Adrenal gland (tissue), 12 donors: ENCODE results near the gene GARS1. TPM values are rescaled to one million over a fixed set of nuclear protein-coding genes. Genes with fewer than 3 reads are reported as not detected.
"Not testable (repeated sequence)": the region's sequence is repeated elsewhere in the genome, so short reads cannot be mapped to it uniquely, and the experiment has no call there.

Experiments used
- DNase-seq, 7 donors: peaks; one replicate each; pipeline ENCODE4 v3.0.0-alpha.2; 2019 to 2020
- H3K27ac ChIP-seq, 5 donors: fragments of 200-600 bp; sonication (generic) in 4 of 5; 1 replicate in 3 of 5; 2 replicates in 2 of 5; pipeline versions ENCODE4 v1.5.1 to v1.8.0; 2016 to 2020; ENCODE audit warnings: mild to moderate bottlenecking in 1 of 5
- H3K27me3 ChIP-seq: fragments of 200-600 bp; 2 replicates; pipeline ENCODE4 v1.8.0; 2021
- H3K36me3 ChIP-seq, 2 donors: fragments of 200-600 bp; replicated peaks in 1 of 2; 1 replicate in 1 of 2; 2 replicates in 1 of 2; pipeline versions ENCODE4 v1.5.1 to v1.8.0; 2018 to 2022
- H3K4me1 ChIP-seq, 2 donors: fragments of 200-600 bp; replicated peaks in 1 of 2; 1 replicate in 1 of 2; 2 replicates in 1 of 2; pipeline versions ENCODE4 v1.5.1 to v1.8.0; 2018 to 2021
- H3K4me3 ChIP-seq, 4 donors: fragments of 200-600 bp; sonication (generic) in 3 of 4; one replicate each; pipeline ENCODE4 v1.5.1; 2016 to 2018
- H3K9me3 ChIP-seq, 3 donors: fragments of 200-600 bp; sonication (generic) in 1 of 3; replicated peaks in 1 of 3; 1 replicate in 2 of 3; 2 replicates in 1 of 3; pipeline versions ENCODE4 v1.5.1 to v1.8.0; 2016 to 2021
- CTCF ChIP-seq, 6 experiments: fragments of 450-650 bp in 4 of 6; fragments of 200-600 bp in 2 of 6; sonication (generic) in 1 of 6; IDR thresholded peaks; 1 replicate in 5 of 6; 2 replicates in 1 of 6; pipeline versions ENCODE4 v1.5.1 to v1.8.0; 2016 to 2021; ENCODE audit warnings: antibody characterized with exemption in 6 of 6, mild to moderate bottlenecking in 2 of 6, moderate library complexity in 1 of 6
- POLR2A ChIP-seq, 2 donors: fragments of 450-650 bp; IDR thresholded peaks; one replicate each; pipeline ENCODE4 v1.6.1; 2017; ENCODE audit warnings: antibody characterized with exemption in 2 of 2, mild to moderate bottlenecking in 2 of 2, moderate library complexity in 1 of 2
- WGBS, 4 donors: extraction: QIAGEN DNeasy Blood & Tissue Kit in 2 of 4; methylation state at CpG; one replicate each; pipeline versions ENCODE4 v1.1.5 to v1.1.7; 2013 to 2017; 5-methylcytosine and 5-hydroxymethylcytosine counted together
- intact Hi-C, 2 donors: fragments of 100-400 bp; cut with DNase I; formaldehyde crosslinking; loops; one replicate each; pipeline versions ENCODE4 v1.14.1 to v1.15.0; 2022 to 2023
- polyA plus RNA-seq, 3 donors: library from polyadenylated mRNA; stranded (reverse); fragments of 200-250 nt in 2 of 3; fragments of 350-450 nt in 1 of 3; fragmentation: Illumina TruSeq in 1 of 3; extraction: RNeasy Lipid Tissue Mini Kit (QIAGEN cat#74804) in 1 of 3; gene quantifications; one replicate each; pipeline ENCODE4 v1.2.3, GENCODE V29; 2013 to 2014
- total RNA-seq, 9 donors: library from RNA; depleted of rRNA in 4 of 9; stranded (reverse); fragments of >200 nt in 4 of 9; fragments of 120-200 nt in 1 of 9; fragmentation: NEBNext Ultra II Directional in 1 of 9; extraction: Animal tissue kit (Norgen Biotek cat#: 25700) in 1 of 9; gene quantifications; one replicate each; pipeline versions ENCODE4 v1.1.0 to v1.2.4, GENCODE V29; 2013 to 2023
- donor health status: healthy with polysubstance abuse.
- donor health status: Bipolar disorder and iron deficiency.
- donor health status: DM: yes; HTN: yes; CAD: no.
- donor health status: DM: no; HTN: no; CAD: no.
- donor health status: DM: no; HTN: no; CAD: no.
- donor health status: DM: yes; HTN: yes; CAD: no.

The GARS1 gene
- total and polyA plus RNA-seq, 12 donors: 36.3 to 188 (median 69.4) TPM

DNA sequence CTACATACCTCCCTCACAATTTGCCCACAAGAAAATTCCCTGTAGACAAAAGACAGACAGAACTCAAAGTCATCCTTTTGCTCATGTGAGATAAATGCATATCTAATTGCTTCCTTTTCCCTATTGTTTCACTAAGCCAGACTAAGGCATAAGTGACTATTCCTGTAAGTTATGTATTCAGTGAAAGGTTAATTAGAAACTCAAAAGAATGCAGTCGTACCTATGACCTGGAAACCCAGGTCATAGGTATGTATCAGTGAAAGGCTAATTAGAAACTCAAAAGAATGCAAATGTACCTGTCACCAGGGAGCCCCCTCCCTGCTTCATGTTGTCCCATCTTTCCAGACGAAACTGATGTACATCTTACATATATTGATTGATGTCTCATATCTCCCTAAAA is 10.3 kb upstream of the GARS1 start:
- 73 to 86% (median 80%) methylated on average over 2 of the region's 2 CpGs for WGBS, 4 donors
- no peak overlapping the region for H3K4me3 ChIP-seq
- no peak for TF ChIP-seq CTCF (IDR thresholded peaks at IDR 0.05)
- TF ChIP-seq POLR2A (IDR thresholded peaks at IDR 0.05): no peak
- no peak for DNase-seq
- no peak overlapping the region for H3K27ac ChIP-seq
- H3K27me3 ChIP-seq: no peaks in the 10 kb centered on the region
- peaks cover 0 to 34% of the 10 kb centered on the region in 2 donors for H3K36me3 ChIP-seq
- intact Hi-C loops: no loop called here
- no peaks in the 10 kb centered on the region for H3K9me3 ChIP-seq
- no peaks in the 10 kb centered on the region for H3K4me1 ChIP-seq

- no peak overlapping the region for H3K4me3 ChIP-seq
- no peak overlapping the region for H3K27ac ChIP-seq
- DNase-seq: no peak
- WGBS, 4 donors: 87 to 90% (median 87%) methylated on average over 4 to 5 of the region's 5 CpGs
- TF ChIP-seq POLR2A (IDR thresholded peaks at IDR 0.05) (no peak), CTCF (IDR thresholded peaks at IDR 0.05) (no peak)
- H3K36me3 ChIP-seq: peaks cover 0 to 34% of the 10 kb centered on the region in 2 donors
- no peaks in the 10 kb centered on the region for H3K4me1 ChIP-seq
- H3K9me3 ChIP-seq: no peaks in the 10 kb centered on the region
- intact Hi-C loops: no loop called here
- no peaks in the 10 kb centered on the region for H3K27me3 ChIP-seq
Observed at GRCh38 chr7:30584965-30585364, 9.7 kb upstream of the GARS1 start.

DNA sequence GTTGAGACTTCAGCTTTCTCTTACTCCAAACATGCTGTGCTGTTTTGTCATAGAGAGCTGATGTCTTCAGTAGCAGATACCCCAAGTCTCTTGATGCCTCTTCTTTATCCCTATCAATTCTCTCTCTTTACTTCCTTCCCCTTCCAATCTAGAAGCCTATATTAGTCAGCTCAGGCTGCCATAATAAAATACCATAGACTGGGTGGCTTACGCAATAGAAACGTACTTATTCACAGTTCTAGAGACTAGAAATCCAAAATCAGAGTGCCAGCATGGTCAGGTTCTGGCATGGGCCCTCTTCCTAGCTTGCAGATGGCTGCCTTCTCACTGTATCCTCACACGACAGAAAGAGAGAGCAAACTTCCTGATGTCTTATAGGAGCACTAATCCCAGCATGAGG is 9.0 kb upstream of the GARS1 start:
- H3K36me3 ChIP-seq: peaks cover 0 to 30% of the 10 kb centered on the region in 2 donors
- WGBS, 4 donors: 78 to 85% (median 81%) methylated on average over 3 of the region's 3 CpGs

DNA sequence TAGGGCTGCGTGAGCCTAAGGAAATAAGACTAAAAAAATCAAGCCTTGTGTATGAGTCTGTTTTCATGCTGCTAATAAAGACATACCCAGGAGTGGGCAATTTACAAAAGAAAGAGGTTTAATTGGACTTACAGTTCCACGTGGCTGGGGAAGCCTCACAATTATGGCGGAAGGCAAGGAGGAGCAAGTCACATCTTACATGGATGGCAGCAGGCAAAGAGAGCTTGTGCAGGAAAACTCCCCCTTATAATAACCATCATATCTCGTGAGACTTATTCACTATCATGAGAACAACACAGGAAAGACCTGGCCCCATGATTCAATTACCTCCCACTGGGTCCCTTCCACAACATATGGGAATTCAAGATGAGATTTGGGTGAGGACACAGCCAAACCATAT is 7.1 kb upstream of the GARS1 start:
- DNase-seq, intact Hi-C loops, H3K27ac ChIP-seq, H3K27me3 ChIP-seq, H3K4me1 ChIP-seq, H3K9me3 ChIP-seq, H3K4me3 ChIP-seq: not testable (repeated sequence)
- H3K36me3 ChIP-seq: peaks cover 0 to 19% of the 10 kb centered on the region in 2 donors
- 90 to 97% (median 96%) methylated on average over 4 of the region's 4 CpGs for WGBS, 4 donors

More for the DNA sequence above, 9.0 kb upstream of the GARS1 start:
- no peak for TF ChIP-seq POLR2A (IDR thresholded peaks at IDR 0.05)
- TF ChIP-seq CTCF (IDR thresholded peaks at IDR 0.05): no peak
- no peaks in the 10 kb centered on the region for H3K4me1 ChIP-seq
- H3K27me3 ChIP-seq: no peaks in the 10 kb centered on the region
- no peak overlapping the region for H3K27ac ChIP-seq
- intact Hi-C loops: no loop called here
- H3K4me3 ChIP-seq: no peak overlapping the region
- H3K9me3 ChIP-seq: no peaks in the 10 kb centered on the region
- DNase-seq: no peak

GRCh38 chr7:30589111-30589510 is 5.6 kb upstream of the GARS1 start:
- peaks cover 0 to 20% of the 10 kb centered on the region in 2 donors for H3K4me1 ChIP-seq
- intact Hi-C loops: no loop called here
- WGBS, 4 donors: 93 to 100% (median 97%) methylated on average over 3 of the region's 3 CpGs
- TF ChIP-seq CTCF (IDR thresholded peaks at IDR 0.05) (no peak), POLR2A (IDR thresholded peaks at IDR 0.05) (no peak)
- H3K27ac ChIP-seq: no peak overlapping the region
- H3K4me3 ChIP-seq: no peak overlapping the region
- no peaks in the 10 kb centered on the region for H3K9me3 ChIP-seq
- peaks cover 0 to 12% of the 10 kb centered on the region in 2 donors for H3K36me3 ChIP-seq
- no peaks in the 10 kb centered on the region for H3K27me3 ChIP-seq
- DNase-seq: no peak
